ENCODE results near the gene SERPINA12.

DNA sequence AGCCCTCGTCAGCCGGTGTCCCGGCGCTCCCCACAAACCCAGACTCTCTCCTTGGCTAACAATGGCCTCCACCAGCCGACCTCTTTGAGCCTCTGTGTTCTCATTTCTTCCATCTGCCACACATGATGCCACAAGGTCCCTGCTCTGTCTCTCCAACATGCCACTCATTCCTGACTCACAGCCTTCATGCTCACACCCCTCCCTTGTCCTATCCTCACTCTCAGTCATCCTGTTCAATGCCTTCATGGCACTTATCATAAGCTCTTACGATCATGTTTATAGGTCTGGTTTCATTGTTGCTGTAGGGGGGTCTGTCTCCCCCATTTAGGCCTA, 47.1 kb downstream of the SERPINA12 start:
- TF ChIP-seq POLR2AphosphoS5 (IDR thresholded peaks at IDR 0.05) (no peak), POLR2A (IDR thresholded peaks at IDR 0.05) (no peak), EP300 (IDR thresholded peaks at IDR 0.05) (no peak)
- TF ChIP-seq, protein P1, sequence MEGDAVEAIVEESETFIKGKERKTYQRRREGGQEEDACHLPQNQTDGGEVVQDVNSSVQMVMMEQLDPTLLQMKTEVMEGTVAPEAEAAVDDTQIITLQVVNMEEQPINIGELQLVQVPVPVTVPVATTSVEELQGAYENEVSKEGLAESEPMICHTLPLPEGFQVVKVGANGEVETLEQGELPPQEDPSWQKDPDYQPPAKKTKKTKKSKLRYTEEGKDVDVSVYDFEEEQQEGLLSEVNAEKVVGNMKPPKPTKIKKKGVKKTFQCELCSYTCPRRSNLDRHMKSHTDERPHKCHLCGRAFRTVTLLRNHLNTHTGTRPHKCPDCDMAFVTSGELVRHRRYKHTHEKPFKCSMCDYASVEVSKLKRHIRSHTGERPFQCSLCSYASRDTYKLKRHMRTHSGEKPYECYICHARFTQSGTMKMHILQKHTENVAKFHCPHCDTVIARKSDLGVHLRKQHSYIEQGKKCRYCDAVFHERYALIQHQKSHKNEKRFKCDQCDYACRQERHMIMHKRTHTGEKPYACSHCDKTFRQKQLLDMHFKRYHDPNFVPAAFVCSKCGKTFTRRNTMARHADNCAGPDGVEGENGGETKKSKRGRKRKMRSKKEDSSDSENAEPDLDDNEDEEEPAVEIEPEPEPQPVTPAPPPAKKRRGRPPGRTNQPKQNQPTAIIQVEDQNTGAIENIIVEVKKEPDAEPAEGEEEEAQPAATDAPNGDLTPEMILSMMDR (IDR thresholded peaks at IDR 0.05) = no peak

Data from stomach (tissue), 4 donors.